ENCODE measurements around the gene UNC5CL. TPM values are rescaled to one million over a fixed set of nuclear protein-coding genes. Genes with fewer than 3 reads are reported as not detected.
A peak's percentile ranks its signal among the peaks of the same experiment; 100 is the strongest.

UNC5CL gene
- total RNA-seq, 4 donors from 2014 or later = 0.90 to 7.6 (median 1.5) TPM

GRCh38 chr6:41071923-41072835 is 33.2 kb upstream of the UNC5CL start, which contains the start of gene OARD1:
TSS of gene OARD1 (minus strand) at chr6:41072356. CDS start at chr6:41071634, 722 bp downstream.
- H3K27ac ChIP-seq = peak within 1 kb of the TSS; percentile 98 to 100 (median 100)
- peaks cover 0 to 29% (median 0%) of the 10 kb centered on the region in 3 donors for H3K36me3 ChIP-seq
- H3K4me1 ChIP-seq = peaks cover 0 to 46% (median 23%) of the 10 kb centered on the region in 4 donors
- H3K27me3 ChIP-seq = no peaks in the 10 kb centered on the region
- WGBS, 2 donors = 0 to 1% methylated on average over 21 to 53 of the region's 63 CpGs
- TF ChIP-seq POLR2A (IDR thresholded peaks at IDR 0.05) (peak; percentile 45 to 79), EP300 (IDR thresholded peaks at IDR 0.05) (peak; percentile 84 to 90), CTCF (IDR thresholded peaks at IDR 0.05) (peak in 3 of 5 experiments; percentile 4 to 10 (median 4))
- H3K4me3 ChIP-seq = peak within 1 kb of the TSS; percentile 81 to 97 (median 85)
- peak; percentile 97 to 98 for DNase-seq (ENCODE audit: low spot score in 2 of 2)
- H3K9me3 ChIP-seq = no peaks in the 10 kb centered on the region

GRCh38 chr6:41071501-41071922 is 32.5 kb upstream of the UNC5CL start:
- H3K4me3 ChIP-seq = peak overlapping the region; percentile 81 to 97 (median 85)
- H3K36me3 ChIP-seq = peaks cover 0 to 29% (median 0%) of the 10 kb centered on the region in 3 donors
- no peaks in the 10 kb centered on the region for H3K27me3 ChIP-seq
- 0% methylated on average over 16 of the region's 16 CpGs for WGBS, 2 donors
- no peak for DNase-seq (ENCODE audit: low spot score in 2 of 2)
- TF ChIP-seq EP300 (IDR thresholded peaks at IDR 0.05) = no peak
- no peak for TF ChIP-seq POLR2A (IDR thresholded peaks at IDR 0.05)
- no peak for TF ChIP-seq CTCF (IDR thresholded peaks at IDR 0.05)
- H3K9me3 ChIP-seq = no peaks in the 10 kb centered on the region
- H3K4me1 ChIP-seq = peaks cover 0 to 42% (median 23%) of the 10 kb centered on the region in 4 donors
- H3K27ac ChIP-seq = peak overlapping the region; percentile 98 to 100 (median 100)

GRCh38 chr6:41066867-41067304 is 27.9 kb upstream of the UNC5CL start:
- DNase-seq (ENCODE audit: low spot score in 2 of 2) = peak; percentile 74 to 76
- TF ChIP-seq CTCF (IDR thresholded peaks at IDR 0.05) (peak; percentile 72 to 89 (median 75)), EP300 (IDR thresholded peaks at IDR 0.05) (no peak)
- no peak overlapping the region for H3K27ac ChIP-seq
- H3K4me3 ChIP-seq = no peak overlapping the region
- peaks cover 0 to 20% (median 5%) of the 10 kb centered on the region in 4 donors for H3K4me1 ChIP-seq
- no peaks in the 10 kb centered on the region for H3K9me3 ChIP-seq
- WGBS, 2 donors = 27 to 29% methylated on average over 3 of the region's 3 CpGs
- H3K36me3 ChIP-seq = peaks cover 0 to 71% (median 0%) of the 10 kb centered on the region in 3 donors
- no peaks in the 10 kb centered on the region for H3K27me3 ChIP-seq

- no peak for TF ChIP-seq EP300 (IDR thresholded peaks at IDR 0.05)
- no peak for TF ChIP-seq POLR2A (IDR thresholded peaks at IDR 0.05)
- no peak for TF ChIP-seq CTCF (IDR thresholded peaks at IDR 0.05)
- H3K4me3 ChIP-seq = no peak overlapping the region
- no peaks in the 10 kb centered on the region for H3K27me3 ChIP-seq
- no peak overlapping the region for H3K27ac ChIP-seq
- peaks cover 0 to 79% (median 0%) of the 10 kb centered on the region in 3 donors for H3K36me3 ChIP-seq
- H3K9me3 ChIP-seq = no peaks in the 10 kb centered on the region
- 91 to 95% methylated on average over 2 of the region's 2 CpGs for WGBS, 2 donors
- peaks cover 0 to 12% (median 1%) of the 10 kb centered on the region in 4 donors for H3K4me1 ChIP-seq
- DNase-seq (ENCODE audit: low spot score in 2 of 2) = no peak
These were observed 26.6 kb upstream of the UNC5CL start for GRCh38 chr6:41065550-41066026.
